GM21529 (cell line): ENCODE measurements around the gene LYST.
"Not testable (repeated sequence)": the region's sequence is repeated elsewhere in the genome, so short reads cannot be mapped to it uniquely, and the experiment has no call there.

Experiments used
- ATAC-seq: cut with Tn5 transposase; IDR thresholded peaks from one replicate; pipeline ENCODE4 v1.9.1; 2021; ENCODE audit not compliant: unreplicated experiment

Gene LYST

DNA sequence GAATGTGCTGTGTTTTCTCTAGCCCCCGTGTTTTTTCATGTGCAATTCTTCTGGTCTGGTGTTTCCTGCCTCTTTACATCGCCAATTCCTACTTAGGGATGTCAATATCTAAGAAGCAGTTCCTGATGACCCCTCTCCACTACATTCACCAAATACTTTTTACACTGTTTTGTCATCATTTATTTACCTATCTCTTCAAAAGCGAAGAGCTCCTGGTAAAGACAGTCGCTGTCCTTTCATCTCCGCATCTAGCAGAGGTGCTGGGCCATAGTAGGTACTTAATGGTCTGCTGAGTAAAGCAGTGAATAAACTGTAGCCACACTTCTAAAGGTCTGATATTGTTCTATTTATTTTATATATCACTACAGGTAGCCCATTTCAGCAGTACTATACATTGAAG is 43.0 kb downstream of the LYST start:
- no peak for ATAC-seq

DNA sequence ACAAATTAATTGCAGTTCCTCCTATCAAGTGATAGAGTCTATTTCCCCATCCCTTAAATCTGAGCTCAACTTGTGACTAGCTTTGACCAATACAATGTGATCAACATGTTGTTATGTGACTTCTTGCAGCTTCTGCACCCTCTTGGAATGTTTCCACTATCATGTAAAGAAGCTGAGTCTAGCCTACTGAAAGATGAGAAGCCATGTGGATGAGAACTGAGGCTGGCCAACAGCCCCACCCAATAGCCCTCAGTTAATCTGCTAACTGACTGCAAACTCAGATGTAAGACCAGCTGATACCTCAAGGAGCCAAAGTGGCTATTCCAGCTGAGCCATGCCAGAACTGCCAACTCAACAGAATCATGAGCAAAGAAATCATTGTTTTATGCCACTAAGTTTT is 44.0 kb downstream of the LYST start:
- no peak for ATAC-seq

DNA sequence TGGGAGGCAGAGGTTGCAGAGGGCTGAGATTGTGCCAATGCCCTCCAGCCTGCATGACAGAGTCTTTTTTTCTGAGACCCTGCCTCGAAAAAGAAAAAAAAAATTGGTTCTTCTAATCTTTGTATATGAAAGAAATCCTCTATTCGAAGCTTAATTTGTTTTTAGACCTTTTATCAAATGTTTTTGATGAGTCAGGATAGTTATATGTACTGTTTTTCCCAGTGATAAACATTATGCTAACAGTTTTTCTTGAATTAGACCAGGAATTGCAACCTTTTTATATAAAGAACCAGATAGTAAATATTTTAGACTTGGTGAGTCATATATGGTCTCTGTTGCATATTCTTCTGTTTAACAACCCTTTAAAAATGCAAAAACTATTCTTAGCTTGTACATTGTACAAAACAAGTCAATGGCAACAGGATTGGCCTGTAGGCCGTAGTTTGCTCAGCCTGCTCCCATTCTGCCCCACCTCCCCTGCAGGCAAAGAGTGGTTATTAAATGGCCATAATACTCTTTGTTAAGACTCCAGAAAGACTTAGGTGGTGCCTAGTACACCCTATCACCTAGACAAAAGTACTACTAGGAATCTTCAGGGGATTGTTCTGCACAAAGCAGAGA is 45.2 kb downstream of the LYST start:
- no peak for ATAC-seq

GRCh38 chr1:235820061-235820460 is 46.6 kb downstream of the LYST start:
- ATAC-seq, result no peak

- no peak for ATAC-seq
These were observed 48.0 kb downstream of the LYST start for GRCh38 chr1:235818632-235819136.

DNA sequence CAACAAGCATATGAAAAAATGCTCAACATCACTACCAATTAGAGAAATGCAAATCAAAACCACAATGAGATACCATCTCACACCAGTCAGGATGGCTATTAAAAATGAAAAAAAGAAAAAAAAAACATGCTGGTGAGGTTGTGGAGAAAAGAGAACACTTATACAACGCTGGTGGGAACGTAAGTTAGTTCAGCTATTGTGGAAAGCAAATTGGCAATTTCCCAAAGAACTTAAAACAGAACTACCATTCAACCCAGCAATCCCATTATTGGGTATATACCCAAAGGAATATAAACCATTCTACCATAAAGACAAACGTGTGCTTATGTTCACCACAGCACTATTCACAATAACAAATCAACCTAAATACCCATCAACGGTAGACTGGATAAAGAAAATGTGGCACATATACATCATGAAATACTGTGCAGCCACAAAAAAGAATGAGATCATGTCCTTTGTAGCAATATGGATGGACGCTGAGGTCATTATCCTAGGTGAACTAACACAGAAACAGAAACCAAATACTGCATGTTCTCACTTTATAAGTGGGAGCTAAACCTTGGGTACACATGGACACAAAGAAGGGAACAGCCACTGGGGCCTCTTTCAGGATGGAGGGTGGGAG is 49.5 kb downstream of the LYST start:
- ATAC-seq, result no peak

- ATAC-seq, result no peak
These were observed 56.9 kb downstream of the LYST start for GRCh38 chr1:235809688-235810397.

- no peak for ATAC-seq
These were observed 58.5 kb downstream of the LYST start for GRCh38 chr1:235808223-235808622.

- ATAC-seq, result no peak
These were observed 60.6 kb downstream of the LYST start for GRCh38 chr1:235806123-235806522.

- ATAC-seq, result no peak
These were observed 63.9 kb downstream of the LYST start for GRCh38 chr1:235802573-235803346.

DNA sequence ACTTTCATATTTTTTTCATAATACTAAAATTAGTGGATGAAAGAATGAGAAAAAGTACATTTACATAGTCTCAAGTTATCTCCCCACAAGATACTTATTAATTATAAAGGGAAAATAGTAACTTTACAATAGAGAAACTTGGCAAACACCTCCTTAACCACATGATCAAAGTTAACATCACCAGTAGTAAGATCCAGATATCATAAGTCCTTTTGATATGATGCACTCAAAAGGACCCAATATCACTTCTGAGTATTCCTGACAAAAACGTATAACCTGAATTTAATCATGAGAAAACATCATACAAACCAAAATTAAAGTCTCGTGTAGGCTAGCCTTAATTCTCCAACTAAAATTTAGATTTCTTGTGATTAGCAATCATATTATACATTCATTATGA is 67.4 kb downstream of the LYST start:
- ATAC-seq, result no peak

DNA sequence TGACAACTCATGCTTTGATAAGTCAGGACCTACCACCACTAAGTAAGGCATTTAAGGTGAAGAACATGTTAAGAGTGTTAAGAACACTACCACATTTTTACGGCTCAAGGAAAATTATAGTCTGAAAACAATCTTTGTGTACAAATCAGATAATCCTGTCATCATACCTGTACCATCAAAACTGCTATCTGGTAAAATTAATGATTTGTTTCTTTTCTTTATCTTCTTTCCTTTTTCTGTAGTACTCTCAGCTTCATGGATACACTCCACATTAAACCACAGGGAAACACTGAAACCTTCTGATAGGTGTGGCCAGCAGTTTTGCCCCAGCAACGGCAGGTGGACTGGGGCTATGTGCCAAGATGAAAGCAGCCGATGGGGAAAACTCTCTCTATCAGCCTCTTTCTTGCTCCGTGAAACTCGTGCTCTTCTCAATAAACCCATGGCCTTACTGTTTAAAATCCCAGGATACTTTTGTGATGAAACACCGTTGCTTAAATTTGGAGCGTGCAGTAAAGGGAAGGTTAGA is 75.1 kb downstream of the LYST start:
- no peak for ATAC-seq

DNA sequence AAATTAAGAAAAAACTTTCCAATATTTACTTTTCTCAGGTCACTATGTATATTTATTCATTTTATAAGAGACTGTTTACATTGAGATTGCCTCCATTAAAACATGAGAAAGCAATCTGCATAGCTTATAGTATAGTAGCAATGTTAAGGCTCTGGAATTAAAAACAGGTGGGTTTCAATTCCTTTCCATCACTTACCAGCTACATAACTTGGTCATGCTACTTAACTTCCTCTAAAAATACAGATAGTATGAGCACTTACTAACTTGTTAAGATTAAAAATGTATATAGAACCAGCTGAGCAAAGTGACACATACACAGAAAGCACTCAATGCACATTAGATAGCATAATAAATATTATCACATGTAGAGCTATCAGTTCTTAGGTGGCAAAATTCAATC is 76.6 kb downstream of the LYST start:
- ATAC-seq, result no peak

- not testable (repeated sequence) for ATAC-seq
These were observed 80.3 kb downstream of the LYST start for GRCh38 chr1:235786227-235786898.

GRCh38 chr1:235784950-235785349 is 81.8 kb downstream of the LYST start:
- ATAC-seq, result no peak

GRCh38 chr1:235783148-235783776 is 83.4 kb downstream of the LYST start:
- no peak for ATAC-seq

DNA sequence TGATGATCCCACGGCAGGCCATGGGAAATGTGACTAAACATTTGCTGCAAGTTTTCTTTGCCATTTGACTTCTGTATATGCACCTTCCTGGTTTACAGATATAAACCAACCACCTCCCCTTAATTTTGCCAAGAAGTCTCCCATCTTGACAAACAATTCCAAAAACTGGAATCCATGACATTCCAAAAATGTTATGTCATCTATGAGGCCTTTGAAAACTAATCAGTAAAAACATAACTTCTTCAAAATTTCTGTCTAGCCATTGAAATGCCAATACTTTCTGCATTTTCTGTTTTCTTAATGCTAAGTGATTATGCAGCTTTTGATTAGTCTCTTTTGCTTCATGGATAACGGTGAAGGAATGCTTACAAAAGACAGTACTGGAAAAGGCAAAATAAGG is 84.1 kb downstream of the LYST start:
- no peak for ATAC-seq

DNA sequence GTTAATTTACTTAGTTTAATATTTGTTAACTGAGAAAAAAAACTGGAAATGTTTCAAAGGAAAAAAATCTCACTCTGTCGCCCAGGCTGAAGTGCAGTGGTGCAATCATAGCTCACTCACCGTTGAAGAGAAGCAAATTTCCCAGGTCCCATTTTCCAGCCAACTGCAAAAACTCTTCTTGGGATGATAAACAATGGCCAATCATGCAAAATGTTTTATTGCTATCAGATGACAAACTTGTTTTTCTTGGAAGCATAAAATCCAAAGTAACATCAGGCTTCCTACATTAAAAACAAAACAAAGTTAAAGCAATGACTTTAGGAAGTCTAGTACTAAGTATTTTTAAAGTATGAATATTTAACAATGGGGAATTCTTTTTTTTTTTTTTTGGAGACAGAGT is 84.9 kb downstream of the LYST start:
- no peak for ATAC-seq

DNA sequence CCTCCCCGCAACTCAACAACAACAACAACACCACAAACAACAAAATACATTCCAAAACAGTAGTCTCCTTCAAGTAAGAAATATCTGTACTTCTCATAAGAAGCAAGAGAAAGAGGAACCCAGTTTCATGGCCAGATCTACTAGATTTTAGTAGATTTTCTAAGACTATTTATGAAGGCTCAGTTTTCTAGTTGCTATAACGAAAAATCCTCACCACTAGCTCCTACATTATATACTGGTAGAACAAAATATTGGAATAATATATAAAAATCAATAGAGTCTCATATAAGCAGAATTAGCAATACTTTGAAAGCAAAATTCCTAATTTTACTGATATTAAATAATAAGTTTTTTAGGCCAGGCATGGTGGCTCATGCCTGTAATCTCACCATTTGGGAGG is 86.9 kb downstream of the LYST start:
- no peak for ATAC-seq

- ATAC-seq, result no peak
These were observed 90.3 kb downstream of the LYST start for GRCh38 chr1:235776396-235776795.
